ENCODE measurements around the gene ERBB4.
"Not testable (repeated sequence)": the region's sequence is repeated elsewhere in the genome, so short reads cannot be mapped to it uniquely, and the experiment has no call there.

Gene ERBB4

DNA sequence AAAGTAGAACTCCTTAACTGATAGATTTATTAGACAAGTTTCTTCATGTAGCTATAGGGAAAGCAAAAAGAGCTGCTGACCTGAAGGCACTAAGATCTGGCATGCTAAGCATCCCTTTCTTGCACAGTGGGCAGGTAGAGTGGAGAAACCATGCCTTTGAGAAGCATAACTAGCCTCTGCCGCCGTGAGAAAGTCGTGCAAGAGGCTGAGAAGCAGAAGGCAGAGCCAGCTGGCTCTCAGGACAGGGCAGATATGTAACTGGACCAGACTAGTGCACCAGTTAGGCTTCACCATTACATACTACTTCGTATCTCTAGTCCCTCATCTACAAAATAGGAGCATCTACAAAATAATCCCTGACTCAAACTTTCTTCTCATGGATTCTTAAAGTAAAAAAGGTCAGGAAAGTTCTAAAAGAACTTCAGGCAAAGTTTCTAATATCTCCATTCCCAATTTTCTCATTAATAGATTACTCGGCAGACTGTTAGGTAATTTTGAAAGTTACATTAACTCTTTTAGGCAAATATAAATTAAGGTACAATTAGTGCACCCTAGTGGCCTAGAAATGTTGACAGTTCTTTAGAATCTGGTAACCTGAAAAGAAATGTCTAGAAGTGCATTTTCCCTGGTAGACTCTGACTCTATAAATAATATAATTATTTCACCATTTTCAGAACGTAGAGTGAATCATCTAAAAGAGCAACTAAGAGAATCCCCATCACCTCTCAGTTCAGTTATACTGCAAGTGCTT lies 10.3 kb downstream of the ERBB4 start:
- DNase-seq, result no peak

DNA sequence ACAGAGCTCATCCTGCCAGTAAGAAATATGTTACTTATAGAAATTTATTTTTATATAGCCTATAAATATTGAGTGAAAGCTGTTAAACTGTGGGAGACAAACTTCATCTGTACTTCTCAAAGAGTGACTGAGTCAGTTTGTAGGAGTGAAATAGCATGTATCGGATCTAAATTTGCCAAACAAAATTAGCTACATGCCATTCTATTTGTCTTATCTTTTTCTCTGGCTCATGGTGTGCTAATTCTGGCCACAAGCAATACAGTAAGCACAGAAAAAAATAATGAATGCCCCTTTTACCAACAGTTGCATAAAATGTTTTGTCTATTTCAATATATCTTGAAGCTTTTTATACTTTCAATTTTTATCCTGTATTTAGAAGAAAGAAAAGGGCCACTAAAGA lies 12.5 kb downstream of the ERBB4 start:
- no peak for DNase-seq

DNA sequence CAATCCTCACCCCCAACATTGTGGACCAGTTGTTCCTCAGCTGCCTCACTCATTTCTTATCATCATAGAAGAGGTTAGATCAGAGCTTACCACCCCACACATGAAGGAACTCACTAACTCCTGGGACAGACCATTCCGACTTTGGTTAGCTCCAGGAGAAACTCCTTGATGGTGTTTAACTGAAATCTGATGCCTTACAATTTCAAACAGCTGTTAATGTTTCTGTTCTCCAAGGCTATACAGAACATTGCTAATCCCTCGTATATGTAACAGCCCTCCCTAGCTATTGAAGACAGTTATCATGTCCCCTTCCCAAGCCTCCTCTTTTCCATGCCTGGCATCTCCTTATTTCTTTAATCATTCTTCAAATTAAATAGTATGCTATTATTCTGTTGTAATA lies 14.8 kb downstream of the ERBB4 start:
- no peak for DNase-seq

DNA sequence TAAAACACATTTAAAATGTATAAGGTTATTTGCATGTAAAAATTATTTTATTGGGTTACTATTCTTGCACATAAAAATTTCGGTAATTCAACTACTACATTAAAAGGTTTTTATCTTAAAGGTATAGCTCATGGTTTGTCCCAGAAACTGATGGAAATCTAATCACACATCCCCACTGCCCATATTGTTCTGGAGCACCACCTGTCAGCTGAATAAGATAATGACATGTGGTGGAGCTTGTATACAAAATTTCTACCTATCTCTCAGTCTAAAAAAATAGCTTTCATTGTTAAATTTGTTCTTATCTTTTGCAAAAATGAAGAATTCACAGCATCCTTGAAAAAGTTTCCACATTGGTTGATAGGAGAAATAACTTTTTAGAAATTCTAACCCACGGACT lies 18.3 kb downstream of the ERBB4 start:
- no peak for DNase-seq

DNA sequence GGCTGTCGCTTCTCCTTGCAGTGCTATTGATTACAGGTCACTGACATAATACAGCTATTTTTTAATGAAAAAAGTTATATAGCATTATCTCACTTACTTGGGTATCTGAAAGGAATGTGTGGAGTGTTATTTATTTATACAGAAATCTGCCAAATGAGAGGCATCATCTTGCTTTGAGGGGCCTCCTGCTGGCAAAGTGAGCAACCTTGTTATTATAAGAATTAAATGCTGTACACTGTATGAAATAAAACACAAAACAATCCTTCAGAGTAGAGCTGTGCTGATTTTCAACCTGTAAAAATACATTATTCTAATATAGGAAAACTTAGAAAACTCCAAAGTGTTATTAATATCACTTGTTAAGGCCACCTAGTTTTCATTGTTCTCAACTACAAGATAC lies 20.9 kb downstream of the ERBB4 start:
- DNase-seq, result no peak

DNA sequence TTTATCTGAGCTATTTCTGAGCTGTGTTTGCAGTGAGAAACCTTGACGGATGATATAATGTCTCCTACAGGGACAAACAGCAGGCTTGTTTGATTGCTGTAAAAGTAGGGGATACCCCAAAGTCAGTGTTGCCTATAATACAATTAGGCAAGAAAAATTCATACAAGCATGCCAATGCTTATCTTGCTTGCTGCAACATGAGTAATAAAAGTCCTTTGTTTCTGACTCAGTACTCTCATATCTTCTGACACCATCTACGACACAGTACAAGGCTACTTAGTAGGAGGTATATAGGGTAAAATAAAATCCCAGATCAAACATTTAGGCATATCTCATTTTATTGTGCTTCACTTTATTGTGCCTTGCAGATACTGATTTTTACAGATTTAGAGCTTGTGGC lies 33.0 kb downstream of the ERBB4 start:
- DNase-seq, result peak in 1 of 5 experiments; percentile 85

DNA sequence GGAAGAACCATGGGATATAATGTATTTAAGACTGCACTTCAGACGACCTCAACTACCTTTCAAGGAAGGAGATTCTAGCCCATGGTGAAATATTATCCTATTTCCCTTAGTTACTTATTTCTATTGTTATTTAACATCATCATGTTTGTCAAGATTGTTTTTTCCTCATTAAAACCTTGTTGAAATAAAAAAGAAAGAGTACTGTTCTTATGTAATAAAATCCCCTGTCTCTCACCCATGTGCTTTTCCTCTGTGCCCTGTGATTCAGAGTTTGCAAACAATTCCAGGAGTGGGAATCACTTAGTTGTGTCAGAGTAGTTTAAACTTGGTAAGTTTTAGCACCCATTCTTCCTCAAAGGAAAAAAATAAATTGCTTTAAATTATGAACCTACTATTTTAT lies 43.6 kb downstream of the ERBB4 start:
- no peak for DNase-seq

DNA sequence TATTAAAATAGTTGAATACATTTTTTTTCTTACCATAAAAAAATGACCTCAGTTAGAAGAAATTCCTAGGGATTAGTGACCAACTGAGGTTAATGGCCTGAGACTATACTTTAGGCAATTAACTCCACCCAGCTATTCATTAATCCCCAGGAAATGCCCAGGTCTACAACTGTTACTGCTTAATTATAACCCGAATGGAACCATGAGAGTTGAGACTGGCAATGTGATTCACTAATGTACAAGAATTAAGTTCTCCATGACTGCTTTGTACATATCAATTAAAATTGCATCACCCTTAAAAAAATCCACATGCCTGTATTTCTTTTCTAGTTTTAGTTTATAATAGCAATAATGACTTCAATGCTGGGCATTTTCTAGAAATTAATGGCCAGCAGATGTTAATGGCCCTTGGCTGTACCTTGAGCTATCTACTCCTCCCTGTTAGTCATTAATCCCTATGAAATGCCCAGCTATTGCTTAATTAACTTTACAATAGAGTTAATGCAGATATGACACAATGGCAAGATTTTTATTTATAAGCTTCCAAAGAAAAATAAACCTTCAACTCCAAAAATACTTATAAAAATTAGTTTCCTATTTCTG lies 44.1 kb downstream of the ERBB4 start:
- no peak for DNase-seq

DNA sequence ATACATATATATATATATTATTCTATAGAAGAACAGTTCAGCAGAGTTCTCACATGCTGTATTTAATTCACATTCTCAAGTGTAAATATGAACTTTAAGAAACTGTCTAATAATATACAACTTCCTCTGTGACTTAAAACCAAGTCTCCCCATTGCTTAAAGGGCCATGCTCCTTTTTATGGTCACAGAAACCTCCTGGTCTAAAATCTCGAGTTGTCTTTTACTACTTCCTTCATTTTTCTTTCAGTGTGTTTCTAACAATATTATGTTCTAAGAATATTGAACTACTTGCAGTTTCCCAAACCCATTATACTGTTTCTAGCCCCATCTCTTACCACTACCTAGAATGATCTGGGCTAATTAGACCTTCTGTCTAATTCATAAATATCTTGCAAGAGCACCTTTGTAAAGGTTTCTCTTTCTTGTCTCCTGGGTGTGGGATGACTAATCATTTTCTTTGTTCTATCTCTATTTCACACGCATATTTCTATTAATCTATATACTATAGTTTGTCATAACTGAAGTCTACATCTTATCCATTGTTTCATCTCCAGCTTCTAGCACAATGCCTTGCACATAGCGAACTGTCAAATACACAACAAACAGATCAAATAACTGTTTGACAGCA lies 48.8 kb downstream of the ERBB4 start:
- peak in 1 of 5 experiments; percentile 67 for DNase-seq

DNA sequence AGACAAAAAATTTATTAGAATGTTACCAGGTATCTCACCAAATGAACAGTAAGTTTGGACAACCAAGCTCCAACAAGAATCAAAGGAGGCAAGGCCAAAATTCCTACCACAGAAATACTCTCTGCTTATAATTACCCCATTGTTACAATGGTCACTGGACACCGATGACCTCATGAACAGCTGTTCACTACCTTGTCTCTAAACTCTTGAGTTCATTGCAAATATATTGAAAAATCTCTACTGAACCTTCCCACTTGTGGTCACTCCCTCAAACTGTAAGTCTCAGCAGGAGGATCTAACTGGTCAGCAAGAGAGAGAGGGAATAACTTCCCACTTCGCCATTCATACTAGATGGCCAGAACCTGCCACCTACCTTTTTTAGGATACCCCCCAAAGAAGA lies 50.0 kb downstream of the ERBB4 start:
- no peak for DNase-seq

DNA sequence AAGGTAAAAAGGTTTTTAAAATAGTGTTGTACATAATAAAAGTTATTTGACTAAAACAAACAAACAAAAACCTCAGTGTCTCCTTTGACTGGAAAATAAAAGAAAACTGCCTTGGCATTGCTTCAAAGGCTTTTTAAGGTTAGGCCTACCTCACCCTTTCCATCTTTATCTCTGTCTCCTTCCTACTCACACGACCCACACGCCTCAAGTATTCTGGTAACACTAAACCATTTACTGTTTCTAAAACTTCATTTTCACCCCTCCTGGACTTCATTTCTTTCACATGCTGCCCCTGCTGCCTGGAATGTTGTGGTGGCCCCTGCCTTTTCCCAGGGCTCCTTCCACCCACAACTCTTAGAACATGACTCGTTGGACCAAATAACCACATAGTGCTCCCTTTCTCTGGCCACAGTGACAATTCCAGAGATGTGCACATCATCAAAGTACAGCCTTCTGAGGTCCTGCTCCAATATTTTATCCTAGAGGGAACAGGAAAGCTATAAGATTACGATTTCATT lies 54.0 kb downstream of the ERBB4 start:
- no peak for DNase-seq

DNA sequence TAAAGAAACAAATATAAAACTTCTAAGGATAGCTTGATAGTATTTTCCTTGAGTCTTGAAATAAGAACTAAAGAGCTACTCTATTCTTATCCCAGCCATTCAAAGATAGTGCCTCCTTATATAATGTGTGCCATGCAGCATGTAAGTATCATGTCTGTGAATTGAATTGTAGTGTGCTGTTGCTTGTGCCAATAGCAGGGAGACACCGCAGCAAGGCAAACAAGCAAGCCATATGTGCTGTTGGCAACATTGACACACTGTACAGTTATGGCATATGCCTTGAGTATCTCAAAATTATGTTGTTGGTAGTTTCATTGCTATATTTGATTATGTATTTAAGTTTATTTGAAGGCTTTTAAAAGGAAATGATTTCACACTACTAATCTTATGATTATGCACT lies 58.2 kb downstream of the ERBB4 start:
- no peak for DNase-seq

DNA sequence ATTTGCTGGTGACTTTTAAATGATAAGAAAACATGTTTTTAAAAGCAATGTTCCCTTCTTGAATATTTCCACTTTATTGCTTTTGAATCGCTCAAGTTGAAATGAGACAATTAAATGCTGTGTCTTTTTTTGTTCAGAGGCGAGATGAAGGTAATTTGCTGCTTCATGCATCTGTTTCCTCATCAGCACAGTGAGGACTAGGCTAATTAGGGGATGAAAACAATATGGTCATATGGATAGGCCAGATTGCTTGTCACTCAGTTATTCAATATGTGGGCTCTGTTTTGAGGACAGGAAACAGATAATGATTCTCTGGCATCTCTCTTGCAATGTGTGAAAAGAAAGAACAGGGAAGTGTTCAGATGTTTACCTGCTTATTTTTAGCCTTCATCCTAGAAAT lies 61.0 kb downstream of the ERBB4 start:
- DNase-seq, result no peak

DNA sequence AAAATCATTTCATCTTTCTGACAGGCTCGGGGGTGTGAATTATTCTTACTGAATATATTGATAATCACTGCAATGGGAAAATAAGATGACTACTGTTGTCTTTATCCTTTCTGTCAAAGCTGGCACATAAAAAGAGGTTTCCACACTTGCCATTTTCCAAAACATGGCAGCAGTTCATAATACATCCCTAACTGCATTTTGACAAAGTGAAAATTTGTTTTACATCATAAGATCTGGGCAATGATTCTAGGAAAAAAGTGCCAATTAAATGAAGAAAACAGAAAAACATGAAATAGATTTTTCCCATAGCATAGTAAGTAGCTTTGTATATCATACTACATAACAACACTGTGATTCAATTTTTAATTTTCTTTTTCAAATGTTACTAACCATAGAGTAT lies 65.4 kb downstream of the ERBB4 start:
- no peak for DNase-seq

DNA sequence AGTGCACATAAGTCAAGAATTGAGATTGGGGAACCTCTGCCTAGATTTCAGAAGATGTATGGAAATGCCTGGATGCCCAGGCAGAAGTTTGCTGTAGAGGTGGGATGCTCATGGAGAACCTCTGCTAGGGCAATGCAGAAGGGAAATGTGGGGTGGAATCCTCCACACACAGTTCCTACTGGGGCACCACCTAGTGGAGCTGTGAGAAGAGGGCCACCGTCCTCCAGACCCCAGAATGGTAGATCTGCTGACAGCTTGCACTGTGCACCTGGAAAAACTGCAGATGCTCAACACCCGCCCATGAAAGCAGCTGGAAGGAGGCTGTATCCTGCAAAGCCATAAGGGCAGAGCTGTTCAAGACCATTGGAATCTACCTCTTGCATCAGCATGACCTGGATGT lies 71.1 kb downstream of the ERBB4 start:
- DNase-seq, result not testable (repeated sequence)

DNA sequence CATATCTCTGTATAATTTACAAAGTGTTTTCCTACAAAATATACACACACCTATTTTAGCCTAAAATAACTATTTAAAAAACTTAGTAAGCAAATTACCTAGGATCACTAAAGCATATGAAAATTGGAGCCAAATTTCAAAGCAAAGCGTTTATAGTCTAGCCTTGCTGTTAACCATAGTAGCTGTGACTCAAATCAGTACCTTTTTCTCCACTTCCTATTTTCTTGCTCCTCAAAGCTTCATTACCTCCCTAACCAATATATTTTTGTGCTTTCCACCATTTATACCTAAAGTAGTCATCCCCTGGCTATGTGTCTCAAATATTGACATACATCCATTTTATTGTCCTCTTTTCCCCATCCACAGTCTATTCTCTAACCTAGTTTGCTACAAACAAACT lies 73.1 kb downstream of the ERBB4 start:
- DNase-seq, result no peak

DNA sequence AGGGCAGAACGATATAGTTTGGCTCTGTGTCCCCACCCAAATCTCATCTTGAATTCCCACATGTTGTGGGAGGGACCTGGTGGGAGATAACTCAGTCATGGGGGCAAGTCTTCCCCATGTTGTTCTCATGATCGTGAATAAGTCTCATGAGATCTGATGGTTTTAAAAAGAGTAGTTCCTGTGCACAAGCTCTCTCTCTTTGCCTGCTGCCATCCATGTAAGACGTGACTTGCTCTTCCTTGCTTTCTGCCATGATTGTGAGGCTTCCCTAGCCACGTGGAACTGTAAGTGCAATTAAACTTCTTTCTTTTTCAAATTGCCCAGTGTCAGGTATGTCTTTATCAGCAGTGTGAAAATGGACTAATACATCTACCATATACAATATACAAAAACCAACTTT lies 76.9 kb downstream of the ERBB4 start:
- not testable (repeated sequence) for DNase-seq

DNA sequence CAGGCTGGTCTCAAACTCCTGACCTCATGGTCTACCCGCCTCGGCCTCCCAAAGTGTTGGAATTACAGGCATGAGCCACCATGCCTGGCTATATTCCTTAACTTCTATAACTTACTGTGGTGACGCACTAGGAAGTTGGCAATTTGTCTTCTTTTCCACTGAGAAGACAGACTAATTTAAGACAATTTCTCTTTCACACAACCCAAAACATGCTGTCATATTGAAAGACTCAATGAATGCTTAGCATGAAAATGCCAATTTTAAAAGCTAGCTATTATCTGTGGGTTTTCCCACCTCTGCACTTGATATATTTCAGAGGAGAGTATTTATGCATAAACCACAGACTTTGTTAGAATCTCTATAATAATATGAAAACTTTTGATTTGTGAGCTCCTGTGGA lies 84.5 kb downstream of the ERBB4 start:
- no peak for DNase-seq

DNA sequence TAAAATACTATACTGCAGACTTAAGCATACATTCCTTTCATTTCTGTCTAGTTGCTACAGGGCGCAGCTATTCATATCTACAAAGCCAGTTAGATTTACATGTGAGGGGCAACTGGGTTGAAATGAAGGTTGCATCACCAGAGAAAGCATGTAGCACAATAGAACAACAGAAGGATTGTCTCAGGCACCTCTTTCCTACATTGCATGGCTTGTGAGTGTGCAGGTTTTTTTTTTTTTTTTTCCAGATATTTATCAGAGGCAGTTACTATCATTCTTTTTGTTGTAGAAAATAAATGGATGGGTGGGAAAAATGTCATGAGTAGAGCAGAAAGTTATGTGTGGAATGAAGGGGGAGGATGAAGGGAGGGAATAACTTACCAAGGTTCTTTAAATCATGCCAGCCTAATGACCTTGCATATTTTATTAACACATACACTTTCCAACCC lies 86.8 kb downstream of the ERBB4 start:
- DNase-seq, result no peak

DNA sequence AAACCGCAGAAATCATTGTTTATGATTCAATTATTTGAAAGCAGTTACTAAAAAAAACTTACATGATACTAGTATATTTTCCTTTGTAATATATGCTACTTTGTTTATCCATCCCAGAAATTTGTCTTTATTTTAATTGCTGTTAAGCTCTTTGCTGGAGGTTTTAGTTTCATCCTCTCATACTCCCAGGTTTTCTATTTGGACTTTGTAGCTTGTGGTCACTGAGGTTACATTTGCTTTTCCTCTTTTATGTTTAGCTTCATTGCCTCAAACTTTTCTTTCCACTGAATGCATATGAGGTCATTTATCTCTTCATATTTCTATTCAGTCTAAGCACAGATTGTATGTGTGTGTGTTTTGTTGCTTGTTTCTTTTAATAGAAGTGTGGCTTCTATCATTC lies 89.9 kb downstream of the ERBB4 start:
- no peak for DNase-seq

DNA sequence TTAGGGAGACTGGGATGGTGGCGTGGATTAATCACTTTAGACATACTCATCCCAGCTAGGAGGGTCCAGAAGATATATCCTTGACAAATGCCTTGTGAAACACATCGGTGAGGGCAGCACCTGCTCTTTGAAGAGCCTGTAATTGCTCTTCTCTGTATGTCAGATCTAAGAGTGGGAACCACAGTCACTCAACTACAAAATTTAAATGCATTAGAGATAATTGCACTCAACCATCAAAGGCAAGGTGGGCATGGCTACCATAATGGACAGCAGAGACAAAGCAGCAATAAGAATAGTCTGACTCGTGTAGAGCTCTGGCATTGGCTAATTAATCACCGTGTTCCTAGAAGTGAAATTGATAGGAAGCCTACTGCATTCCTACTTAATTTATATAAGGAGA lies 96.8 kb downstream of the ERBB4 start:
- DNase-seq, result no peak

DNA sequence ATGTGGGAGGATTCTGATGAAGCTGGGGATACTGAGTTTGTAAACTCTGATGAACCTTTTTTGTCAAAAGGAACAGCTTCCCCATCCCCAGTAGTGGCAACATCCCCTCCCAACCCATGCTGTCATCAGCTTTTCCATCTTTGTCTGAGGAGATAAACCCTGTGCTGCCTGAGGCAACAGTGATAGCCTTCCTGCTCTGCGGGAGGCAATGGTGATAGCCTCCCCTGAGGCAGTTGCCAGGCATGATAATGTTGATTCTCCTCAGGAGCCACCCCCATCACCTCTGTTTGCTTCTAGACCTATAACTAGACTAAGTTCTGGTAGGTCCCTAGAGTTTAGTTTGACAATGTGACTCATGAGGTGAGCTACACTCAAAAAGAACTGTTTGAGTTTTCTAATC lies 97.5 kb downstream of the ERBB4 start:
- no peak for DNase-seq

DNA sequence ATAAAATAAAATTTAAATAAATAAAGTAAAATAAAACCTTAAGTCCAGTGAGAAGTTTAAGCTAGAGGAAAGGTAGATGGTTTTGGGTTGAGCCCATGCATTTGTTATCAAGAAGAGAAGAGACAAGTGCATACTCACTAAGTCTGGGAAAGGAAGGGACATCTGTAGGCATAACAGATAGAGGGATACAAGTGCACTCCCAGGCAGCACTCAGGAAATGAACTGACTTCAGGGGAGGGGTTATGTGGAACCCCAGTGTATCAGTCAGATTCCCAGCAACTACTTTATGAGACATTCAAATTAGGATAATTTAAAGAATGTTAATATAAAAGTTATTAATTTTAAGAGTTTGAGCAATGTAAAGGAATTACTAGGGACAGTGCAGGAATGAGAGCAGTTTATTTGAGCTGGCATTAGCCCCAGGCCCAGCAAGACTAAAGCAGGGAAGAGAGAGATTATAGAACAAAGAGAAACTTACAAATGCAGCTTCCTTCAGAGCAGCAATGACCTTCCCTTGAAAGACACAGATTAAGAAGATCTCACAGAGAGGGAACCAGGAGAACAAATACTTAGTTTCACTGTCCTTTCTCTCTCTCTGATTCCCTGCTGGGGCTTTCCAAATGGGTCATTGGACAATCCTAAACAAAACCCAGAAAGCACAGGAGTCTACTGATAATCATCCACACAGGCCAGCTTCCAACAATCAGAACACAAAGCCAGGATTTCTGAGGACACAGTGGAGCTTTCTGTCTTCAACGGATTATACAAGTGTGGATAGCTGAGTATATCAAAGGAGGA lies 109.7 kb downstream of the ERBB4 start:
- DNase-seq, result no peak

Data from T-helper 2 cell (primary cell).